ENCODE results near the gene FASTKD2.

Gene FASTKD2

GRCh38 chr2:206824993-206825392 lies 59.6 kb downstream of the FASTKD2 start:
- Histone ChIP-seq H3K4me1 (ENCODE audit: control insufficient read depth, insufficient read depth, low read length) (peaks cover 7% of the 10 kb centered on the region), H3K27ac (ENCODE audit: low read depth, low read length) (no peak overlapping the region), H3K4me3 (ENCODE audit: low read length) (no peak overlapping the region), H3K9ac (ENCODE audit: low read length) (no peak overlapping the region), H3K36me3 (ENCODE audit: control insufficient read depth, insufficient read depth, low read length) (no peaks in the 10 kb centered on the region), H3K27me3 (ENCODE audit: control insufficient read depth, insufficient read depth, low read length) (no peaks in the 10 kb centered on the region)

DNA sequence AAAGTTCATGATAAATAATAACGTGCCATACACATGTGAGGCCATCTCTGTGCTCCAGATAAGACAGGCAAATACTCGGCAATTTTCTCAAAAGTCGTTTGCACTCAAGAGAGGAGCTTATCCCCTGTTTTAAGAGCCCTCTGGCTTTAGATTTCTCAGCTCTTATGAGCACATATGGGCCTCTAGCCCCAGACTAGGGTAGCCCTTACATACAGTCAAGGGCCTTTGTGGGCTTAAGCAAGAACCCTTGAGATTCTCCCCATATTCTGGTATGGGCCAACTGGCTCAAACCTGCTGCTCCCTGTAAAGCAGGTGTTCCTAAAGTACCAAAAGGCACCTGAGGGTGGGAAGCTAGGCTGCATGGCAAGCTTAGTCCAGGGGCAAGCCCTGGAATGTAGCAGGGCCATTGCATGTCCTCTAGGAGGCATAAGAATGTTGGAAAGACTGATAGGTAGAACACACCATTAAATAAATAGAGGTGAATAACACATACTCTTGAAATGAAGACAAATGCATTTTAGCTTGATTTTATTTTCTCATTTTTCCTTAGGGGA lies 66.1 kb downstream of the FASTKD2 start:
- Histone ChIP-seq H3K4me3 (ENCODE audit: low read length) (no peak overlapping the region), H3K9ac (ENCODE audit: low read length) (no peak overlapping the region), H3K27me3 (ENCODE audit: control insufficient read depth, insufficient read depth, low read length) (no peaks in the 10 kb centered on the region), H3K27ac (ENCODE audit: low read depth, low read length) (no peak overlapping the region), H3K36me3 (ENCODE audit: control insufficient read depth, insufficient read depth, low read length) (no peaks in the 10 kb centered on the region), H3K4me1 (ENCODE audit: control insufficient read depth, insufficient read depth, low read length) (no peaks in the 10 kb centered on the region)

- peaks cover 6% of the 10 kb centered on the region for H3K4me1 ChIP-seq (ENCODE audit: control insufficient read depth, insufficient read depth, low read length)
- H3K9ac ChIP-seq (ENCODE audit: low read length): no peak overlapping the region
- no peak overlapping the region for H3K27ac ChIP-seq (ENCODE audit: low read depth, low read length)
- H3K27me3 ChIP-seq (ENCODE audit: control insufficient read depth, insufficient read depth, low read length): no peaks in the 10 kb centered on the region
- H3K4me3 ChIP-seq (ENCODE audit: low read length): no peak overlapping the region
- H3K36me3 ChIP-seq (ENCODE audit: control insufficient read depth, insufficient read depth, low read length): no peaks in the 10 kb centered on the region
Observed at GRCh38 chr2:206832873-206833272, 67.5 kb downstream of the FASTKD2 start.

- H3K9ac ChIP-seq (ENCODE audit: low read length): no peak overlapping the region
- H3K4me3 ChIP-seq (ENCODE audit: low read length): no peak overlapping the region
- peaks cover 6% of the 10 kb centered on the region for H3K4me1 ChIP-seq (ENCODE audit: control insufficient read depth, insufficient read depth, low read length)
- H3K36me3 ChIP-seq (ENCODE audit: control insufficient read depth, insufficient read depth, low read length): no peaks in the 10 kb centered on the region
- no peak overlapping the region for H3K27ac ChIP-seq (ENCODE audit: low read depth, low read length)
- H3K27me3 ChIP-seq (ENCODE audit: control insufficient read depth, insufficient read depth, low read length): no peaks in the 10 kb centered on the region
Observed at GRCh38 chr2:206833291-206833690, 67.9 kb downstream of the FASTKD2 start.

DNA sequence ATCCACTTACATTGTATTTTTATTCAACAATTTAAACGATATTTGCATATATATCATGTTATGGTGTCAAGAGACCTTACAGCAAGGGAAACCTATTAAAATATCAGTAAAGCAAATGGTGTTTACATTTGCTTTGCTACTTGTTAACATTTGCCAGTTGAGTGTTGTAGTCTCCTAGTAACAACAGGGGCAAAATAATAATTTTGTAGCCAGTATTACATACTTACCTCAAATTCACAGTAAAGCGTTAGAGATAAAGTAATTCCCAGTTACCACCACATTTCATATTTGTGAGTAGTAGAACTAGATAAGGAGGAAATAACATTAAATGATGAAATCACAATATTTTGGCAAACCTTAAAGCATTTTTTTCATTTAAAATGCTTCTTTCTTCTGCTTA lies 71.3 kb downstream of the FASTKD2 start:
- peak overlapping the region; percentile 42 for H3K27ac ChIP-seq (ENCODE audit: low read depth, low read length)
- H3K36me3 ChIP-seq (ENCODE audit: control insufficient read depth, insufficient read depth, low read length): no peaks in the 10 kb centered on the region
- no peaks in the 10 kb centered on the region for H3K27me3 ChIP-seq (ENCODE audit: control insufficient read depth, insufficient read depth, low read length)
- H3K9ac ChIP-seq (ENCODE audit: low read length): no peak overlapping the region
- H3K4me3 ChIP-seq (ENCODE audit: low read length): no peak overlapping the region
- peaks cover 6% of the 10 kb centered on the region for H3K4me1 ChIP-seq (ENCODE audit: control insufficient read depth, insufficient read depth, low read length)

GRCh38 chr2:206837775-206838174 lies 72.4 kb downstream of the FASTKD2 start:
- H3K9ac ChIP-seq (ENCODE audit: low read length): no peak overlapping the region
- peaks cover 6% of the 10 kb centered on the region for H3K4me1 ChIP-seq (ENCODE audit: control insufficient read depth, insufficient read depth, low read length)
- H3K36me3 ChIP-seq (ENCODE audit: control insufficient read depth, insufficient read depth, low read length): no peaks in the 10 kb centered on the region
- no peaks in the 10 kb centered on the region for H3K27me3 ChIP-seq (ENCODE audit: control insufficient read depth, insufficient read depth, low read length)
- H3K27ac ChIP-seq (ENCODE audit: low read depth, low read length): no peak overlapping the region
- no peak overlapping the region for H3K4me3 ChIP-seq (ENCODE audit: low read length)

GRCh38 chr2:206838690-206839089 lies 73.3 kb downstream of the FASTKD2 start:
- Histone ChIP-seq H3K36me3 (ENCODE audit: control insufficient read depth, insufficient read depth, low read length) (no peaks in the 10 kb centered on the region), H3K4me3 (ENCODE audit: low read length) (no peak overlapping the region), H3K27ac (ENCODE audit: low read depth, low read length) (no peak overlapping the region), H3K9ac (ENCODE audit: low read length) (no peak overlapping the region), H3K4me1 (ENCODE audit: control insufficient read depth, insufficient read depth, low read length) (peaks cover 6% of the 10 kb centered on the region), H3K27me3 (ENCODE audit: control insufficient read depth, insufficient read depth, low read length) (no peaks in the 10 kb centered on the region)

- Histone ChIP-seq H3K9ac (ENCODE audit: low read length) (no peak overlapping the region), H3K27me3 (ENCODE audit: control insufficient read depth, insufficient read depth, low read length) (no peaks in the 10 kb centered on the region), H3K4me1 (ENCODE audit: control insufficient read depth, insufficient read depth, low read length) (peaks cover 6% of the 10 kb centered on the region), H3K27ac (ENCODE audit: low read depth, low read length) (no peak overlapping the region), H3K36me3 (ENCODE audit: control insufficient read depth, insufficient read depth, low read length) (no peaks in the 10 kb centered on the region), H3K4me3 (ENCODE audit: low read length) (no peak overlapping the region)
Observed at GRCh38 chr2:206840999-206841398, 75.6 kb downstream of the FASTKD2 start.

All from rectal smooth muscle tissue (tissue), 1 donor.